GM18520 (cell line): Measurements from ENCODE around the gene UNKL.

Source experiments
- ATAC-seq: cut with Tn5 transposase; IDR thresholded peaks from one replicate; pipeline ENCODE4 v1.9.1; 2021; ENCODE audit not compliant: unreplicated experiment

Gene UNKL

DNA sequence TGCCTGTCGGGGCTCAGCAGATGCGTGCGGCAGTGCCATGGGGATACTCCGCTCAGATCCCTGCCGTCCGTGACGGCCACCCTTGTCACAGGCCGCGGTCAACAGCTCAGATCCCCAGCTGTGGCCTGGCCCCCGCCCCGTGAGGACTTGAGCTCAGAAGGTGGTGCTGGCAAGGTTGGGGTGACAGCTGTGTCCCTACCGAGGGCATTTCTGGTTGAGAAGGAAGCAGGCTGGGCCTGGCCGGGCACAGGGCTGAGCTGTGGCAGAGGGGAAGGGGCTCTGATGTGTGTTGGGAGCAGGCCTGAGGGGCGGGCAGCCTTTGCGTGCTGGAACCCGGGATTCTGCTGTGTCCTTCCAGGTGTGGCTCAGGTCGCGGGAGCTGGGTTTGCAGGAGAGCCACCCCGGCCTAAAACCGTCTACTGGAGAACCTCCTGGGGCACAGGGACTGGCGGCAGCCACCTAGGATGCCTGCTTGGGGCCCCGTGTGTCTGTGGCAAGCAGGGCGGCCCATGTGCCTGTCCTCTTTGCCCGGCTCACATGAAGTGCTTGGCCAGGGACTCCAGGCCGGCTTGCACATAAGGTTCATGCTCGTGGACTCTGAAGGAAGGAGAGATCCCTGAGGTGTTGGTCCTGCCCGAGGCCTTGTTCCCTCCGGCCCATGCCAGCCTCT, 100.0 kb downstream of the UNKL start:
- no peak for ATAC-seq

DNA sequence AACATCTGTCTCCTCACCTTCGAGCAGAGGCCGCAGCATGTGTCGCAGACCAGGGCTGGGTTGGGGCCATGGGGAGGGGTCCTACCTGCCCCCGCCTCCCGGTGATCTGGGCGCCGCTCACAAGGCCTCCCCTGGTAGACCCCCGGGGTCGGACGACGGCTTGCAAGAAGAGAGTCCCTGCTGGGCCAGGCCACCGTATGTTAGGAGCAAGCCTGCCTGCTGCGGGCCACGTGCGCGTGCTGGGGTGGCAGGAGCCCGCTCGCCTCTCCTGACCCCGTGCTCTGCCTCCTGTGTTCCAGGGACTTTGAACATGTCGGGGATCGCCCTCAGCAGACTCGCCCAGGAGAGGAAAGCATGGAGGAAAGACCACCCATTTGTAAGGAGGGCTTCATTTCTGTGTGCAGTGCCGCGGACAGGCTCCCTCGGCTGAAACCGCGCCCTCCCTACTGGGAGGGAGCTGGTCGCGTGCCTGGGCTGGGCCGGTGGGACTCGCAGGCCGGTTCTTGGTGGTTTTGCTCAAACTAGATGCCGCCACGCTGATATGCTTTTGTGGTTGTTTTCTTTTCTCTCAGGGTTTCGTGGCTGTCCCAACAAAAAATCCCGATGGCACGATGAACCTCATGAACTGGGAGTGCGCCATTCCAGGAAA, 100.7 kb downstream of the UNKL start:
- no peak for ATAC-seq
